A673 (cell line): ENCODE results near the gene DCUN1D3. TPM values are rescaled to one million over a fixed set of nuclear protein-coding genes. Genes with fewer than 3 reads are reported as not detected.

Experiments used
- BruUV-seq: library from RNA; stranded (reverse); fragments of 400-500 nt; replicated peaks from 2 replicates; lab custom pipeline; 2021; lab: Mats Ljungman, UMichigan
- CTCF ChIA-PET: fragments of 300-600 bp; sonication (Branson Sonifier 250); formaldehyde crosslinking; loops from one replicate; lab custom pipeline; 2022; ENCODE audit warnings: antibody characterized with exemption; lab: Charles Lee
- POLR2A ChIA-PET: fragments of 300-600 bp; sonication (Branson Sonifier 250); formaldehyde crosslinking; loops from one replicate; lab custom pipeline; 2022; ENCODE audit warnings: antibody characterized with exemption; ENCODE audit not compliant: low non-redundant PET; lab: Charles Lee
- DNase-seq: peaks from one replicate; pipeline ENCODE4 v3.0.0-alpha.2; 2015; ENCODE audit warnings: low spot score
- H3K27ac ChIP-seq: fragments of 200-600 bp; sonication (generic); 2 replicates; pipeline ENCODE4 v1.5.1; 2016; ENCODE audit warnings: mixed run types, low read depth, mild to moderate bottlenecking, mixed read lengths, antibody characterized with exemption, low read length; ENCODE audit not compliant: poor library complexity, severe bottlenecking
- H3K27me3 ChIP-seq: fragments of 200-600 bp; sonication (generic); replicated peaks from 2 replicates; pipeline ENCODE4 v1.6.1; 2017; ENCODE audit warnings: mixed run types, low read depth, mild to moderate bottlenecking, mixed read lengths, antibody characterized with exemption, low read length; ENCODE audit not compliant: insufficient read depth, poor library complexity
- H3K36me3 ChIP-seq: fragments of 200-600 bp; sonication (generic); 2 replicates; pipeline ENCODE4 v1.6.1; 2016; ENCODE audit warnings: mixed run types, mild to moderate bottlenecking, mixed read lengths, antibody characterized with exemption, low read length; ENCODE audit not compliant: insufficient read depth, poor library complexity, severe bottlenecking
- H3K4me1 ChIP-seq: fragments of 200-600 bp; sonication (generic); 2 replicates; pipeline ENCODE4 v1.6.1; 2017; ENCODE audit warnings: mixed run types, mild to moderate bottlenecking, mixed read lengths, antibody characterized with exemption, low read length; ENCODE audit not compliant: insufficient read depth, poor library complexity, severe bottlenecking
- H3K4me3 ChIP-seq: fragments of 200-600 bp; sonication (generic); 2 replicates; pipeline ENCODE4 v1.5.1; 2016; ENCODE audit warnings: low read depth, mixed run types, mild to moderate bottlenecking, mixed read lengths, low read length; ENCODE audit not compliant: poor library complexity, severe bottlenecking
- H3K9me3 ChIP-seq: fragments of 200-600 bp; sonication (generic); 2 replicates; pipeline ENCODE4 v1.6.1; 2016; ENCODE audit warnings: mixed run types, low read depth, mild to moderate bottlenecking, mixed read lengths, antibody characterized with exemption, low read length; ENCODE audit not compliant: poor library complexity, severe bottlenecking
- EZH2 ChIP-seq: fragments of 200-600 bp; sonication (generic); IDR thresholded peaks from 2 replicates; pipeline ENCODE4 v1.6.1; 2017; ENCODE audit warnings: borderline replicate concordance, low read depth, mild to moderate bottlenecking, mixed read lengths, antibody characterized with exemption, low read length; ENCODE audit not compliant: poor library complexity, severe bottlenecking
- intact Hi-C: fragments of 100-400 bp; cut with micrococcal nuclease; formaldehyde crosslinking; loops from one replicate; pipeline ENCODE4 v1.10.0; 2022; ENCODE audit not compliant: unreplicated experiment
- total RNA-seq: library from RNA; stranded (reverse); gene quantifications from 2 replicates; pipeline ENCODE4 v1.2.3, GENCODE V29; 2021
- TF ChIP-seq, protein P1 (sequence below): fragments of 300-800, 200-600 bp; sonication (generic); conservative IDR thresholded peaks from 2 replicates; pipeline ENCODE4 v1.5.1; 2017; ENCODE audit warnings: low read depth, mild to moderate bottlenecking, antibody characterized with exemption, low read length, moderate library complexity, mixed read lengths

The DCUN1D3 gene
- total RNA-seq, 1 experiment from 2014 or later, result 12.4 TPM

DNA sequence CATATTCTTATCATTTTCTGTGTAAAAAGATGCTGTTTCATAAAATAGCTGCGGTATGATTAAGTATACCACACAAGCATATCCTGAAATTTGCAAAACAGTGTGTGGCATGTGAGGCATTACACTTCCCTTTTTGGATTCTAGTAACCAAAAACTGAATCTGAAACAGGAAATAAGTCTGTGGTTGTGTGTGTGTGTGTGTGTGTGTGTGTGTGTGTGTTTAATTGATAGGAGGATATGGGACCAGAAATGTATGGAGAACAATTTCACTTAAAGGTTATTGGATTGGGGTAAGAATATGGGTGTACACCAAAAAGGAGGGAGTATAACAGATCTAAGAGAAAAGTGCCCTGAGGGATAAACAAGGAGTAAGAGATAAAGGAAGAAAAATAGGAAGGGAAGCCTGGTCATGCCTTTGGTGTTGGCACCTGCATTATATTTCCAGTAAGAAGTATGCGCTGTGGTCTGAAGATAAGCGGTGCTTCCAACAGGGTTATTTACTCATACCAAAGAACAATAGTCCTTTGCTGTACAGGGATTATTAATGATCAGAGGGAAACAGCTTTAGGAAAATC, 4.4 kb upstream of the DCUN1D3 start:
- H3K4me1 ChIP-seq, result peaks cover 7% of the 10 kb centered on the region
- CTCF ChIA-PET, result no interaction called here
- TF ChIP-seq, protein P1, sequence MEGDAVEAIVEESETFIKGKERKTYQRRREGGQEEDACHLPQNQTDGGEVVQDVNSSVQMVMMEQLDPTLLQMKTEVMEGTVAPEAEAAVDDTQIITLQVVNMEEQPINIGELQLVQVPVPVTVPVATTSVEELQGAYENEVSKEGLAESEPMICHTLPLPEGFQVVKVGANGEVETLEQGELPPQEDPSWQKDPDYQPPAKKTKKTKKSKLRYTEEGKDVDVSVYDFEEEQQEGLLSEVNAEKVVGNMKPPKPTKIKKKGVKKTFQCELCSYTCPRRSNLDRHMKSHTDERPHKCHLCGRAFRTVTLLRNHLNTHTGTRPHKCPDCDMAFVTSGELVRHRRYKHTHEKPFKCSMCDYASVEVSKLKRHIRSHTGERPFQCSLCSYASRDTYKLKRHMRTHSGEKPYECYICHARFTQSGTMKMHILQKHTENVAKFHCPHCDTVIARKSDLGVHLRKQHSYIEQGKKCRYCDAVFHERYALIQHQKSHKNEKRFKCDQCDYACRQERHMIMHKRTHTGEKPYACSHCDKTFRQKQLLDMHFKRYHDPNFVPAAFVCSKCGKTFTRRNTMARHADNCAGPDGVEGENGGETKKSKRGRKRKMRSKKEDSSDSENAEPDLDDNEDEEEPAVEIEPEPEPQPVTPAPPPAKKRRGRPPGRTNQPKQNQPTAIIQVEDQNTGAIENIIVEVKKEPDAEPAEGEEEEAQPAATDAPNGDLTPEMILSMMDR, result no peak
- no peak for TF ChIP-seq EZH2
- H3K4me3 ChIP-seq, result no peak overlapping the region
- no TSS peak for BruUV-seq
- H3K9me3 ChIP-seq, result no peaks in the 10 kb centered on the region
- no peaks in the 10 kb centered on the region for H3K27me3 ChIP-seq
- intact Hi-C loops, result no loop called here
- POLR2A ChIA-PET, result no interaction called here
- H3K36me3 ChIP-seq, result no peaks in the 10 kb centered on the region
- no peak for DNase-seq
- H3K27ac ChIP-seq, result no peak overlapping the region

GRCh38 chr16:20903899-20904506, 3.8 kb upstream of the DCUN1D3 start:
- Histone ChIP-seq H3K27me3 (no peaks in the 10 kb centered on the region), H3K9me3 (no peaks in the 10 kb centered on the region), H3K4me3 (no peak overlapping the region), H3K36me3 (no peaks in the 10 kb centered on the region), H3K4me1 (peaks cover 11% of the 10 kb centered on the region), H3K27ac (no peak overlapping the region)
- BruUV-seq, result no TSS peak
- POLR2A ChIA-PET, result no interaction called here
- TF ChIP-seq, protein P1, result no peak
- TF ChIP-seq EZH2, result no peak
- DNase-seq, result no peak
- intact Hi-C loops, result no loop called here
- CTCF ChIA-PET, result no interaction called here

DNA sequence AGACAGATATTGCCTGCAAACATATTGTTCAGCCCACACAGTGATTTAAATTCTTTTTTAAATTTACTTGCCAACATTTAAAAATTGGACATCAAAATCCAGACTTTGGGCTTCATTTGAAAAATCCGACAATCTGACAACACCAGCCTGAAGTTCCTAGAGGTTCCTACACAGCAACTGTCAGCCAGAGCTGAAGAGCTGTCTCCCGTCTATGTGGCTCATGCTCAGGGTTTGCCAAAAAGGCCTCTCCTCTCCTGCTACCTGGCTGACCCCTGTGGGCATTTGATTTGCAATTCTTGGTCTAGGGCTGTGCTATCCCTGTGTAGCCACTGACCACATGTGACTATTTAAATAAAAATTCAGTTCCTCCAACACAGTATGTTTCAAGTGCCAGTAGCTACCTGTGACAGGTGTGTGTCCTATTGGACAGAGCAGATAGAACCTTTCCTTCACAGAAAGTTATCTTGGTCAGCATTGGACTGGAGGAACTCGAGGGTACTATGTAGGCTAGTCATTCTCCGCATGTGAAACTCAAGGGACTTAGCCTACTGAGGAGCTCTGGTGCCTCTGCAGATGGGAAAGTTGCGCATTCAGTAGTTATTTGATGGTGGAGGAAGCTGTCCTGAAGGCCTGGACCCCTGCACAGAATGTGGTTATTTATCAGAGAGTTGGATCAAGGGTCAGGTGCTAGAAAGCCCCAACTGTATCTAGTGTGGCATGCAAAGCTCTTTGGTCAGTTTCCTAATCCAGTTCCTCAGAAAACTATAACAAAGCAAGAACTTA, 3.1 kb upstream of the DCUN1D3 start:
- no TSS peak for BruUV-seq
- no peaks in the 10 kb centered on the region for H3K36me3 ChIP-seq
- ChIA-PET CTCF (no interaction called here), POLR2A (no interaction called here)
- DNase-seq, result no peak
- TF ChIP-seq, protein P1, result no peak
- no peak for TF ChIP-seq EZH2
- no peak overlapping the region for H3K4me3 ChIP-seq
- no peaks in the 10 kb centered on the region for H3K27me3 ChIP-seq
- intact Hi-C loops, result no loop called here
- H3K27ac ChIP-seq, result no peak overlapping the region
- H3K4me1 ChIP-seq, result peaks cover 17% of the 10 kb centered on the region
- H3K9me3 ChIP-seq, result no peaks in the 10 kb centered on the region
